ENCODE results near the gene ANK3.

ANK3 gene

GRCh38 chr10:60175441-60175971, 214.2 kb downstream of the ANK3 start:
- DNase-seq (ENCODE audit: low spot score): no peak

- DNase-seq (ENCODE audit: low spot score): no peak
These were observed 217.2 kb downstream of the ANK3 start for GRCh38 chr10:60172363-60172990.

GRCh38 chr10:60171436-60172013, 218.2 kb downstream of the ANK3 start:
- DNase-seq (ENCODE audit: low spot score): no peak

GRCh38 chr10:60170250-60170649, 219.4 kb downstream of the ANK3 start:
- DNase-seq (ENCODE audit: low spot score): no peak

- no peak for DNase-seq (ENCODE audit: low spot score)
These were observed 220.6 kb downstream of the ANK3 start for GRCh38 chr10:60169111-60169510.

GRCh38 chr10:60167050-60167449, 222.6 kb downstream of the ANK3 start:
- no peak for DNase-seq (ENCODE audit: low spot score)

GRCh38 chr10:60163786-60164185, 225.9 kb downstream of the ANK3 start:
- no peak for DNase-seq (ENCODE audit: low spot score)

GRCh38 chr10:60162631-60163030, 227.0 kb downstream of the ANK3 start:
- no peak for DNase-seq (ENCODE audit: low spot score)

GRCh38 chr10:60155943-60156683, 233.6 kb downstream of the ANK3 start:
- no peak for DNase-seq (ENCODE audit: low spot score)

GRCh38 chr10:60155099-60155877, 234.4 kb downstream of the ANK3 start:
- DNase-seq (ENCODE audit: low spot score): no peak

GRCh38 chr10:60149003-60149402, 240.7 kb downstream of the ANK3 start:
- peak; percentile 38 for DNase-seq (ENCODE audit: low spot score)

GRCh38 chr10:60148266-60148840, 241.3 kb downstream of the ANK3 start:
- DNase-seq (ENCODE audit: low spot score): peak; percentile 91

- DNase-seq (ENCODE audit: low spot score): no peak
These were observed 242.0 kb downstream of the ANK3 start for GRCh38 chr10:60147576-60148265.

GRCh38 chr10:60147025-60147424, 242.7 kb downstream of the ANK3 start:
- no peak for DNase-seq (ENCODE audit: low spot score)

GRCh38 chr10:60144099-60144498, 245.6 kb downstream of the ANK3 start:
- DNase-seq (ENCODE audit: low spot score): no peak

GRCh38 chr10:60142736-60143135, 246.9 kb downstream of the ANK3 start:
- no peak for DNase-seq (ENCODE audit: low spot score)

GRCh38 chr10:60141896-60142559, 247.6 kb downstream of the ANK3 start:
- DNase-seq (ENCODE audit: low spot score): no peak

- DNase-seq (ENCODE audit: low spot score): peak; percentile 48
These were observed 248.7 kb downstream of the ANK3 start for GRCh38 chr10:60140651-60141632.

- peak; percentile 46 for DNase-seq (ENCODE audit: low spot score)
These were observed 249.7 kb downstream of the ANK3 start for GRCh38 chr10:60139798-60140566.
